ENCODE results near the gene IQCM.

IQCM gene

DNA sequence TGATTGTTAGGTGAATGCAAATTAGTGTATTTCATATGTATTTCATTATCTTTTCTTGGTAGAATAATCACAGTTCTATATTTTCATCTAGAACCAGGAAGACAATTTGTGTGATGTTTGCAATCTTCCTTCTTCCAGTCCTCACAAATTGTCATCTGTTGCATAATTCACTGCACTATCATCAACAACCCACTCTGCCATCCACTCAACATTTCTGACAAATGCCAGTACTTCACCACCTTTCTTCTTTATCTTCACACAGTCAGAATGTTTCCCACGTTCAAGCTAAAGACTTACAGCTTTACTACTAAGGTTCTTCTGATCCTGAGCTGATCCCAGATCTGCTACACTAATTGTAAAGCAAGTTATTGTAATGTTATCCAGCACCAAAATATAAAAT, 107.8 kb downstream of the IQCM start:
- ChIA-PET POLR2A (no interaction called here), CTCF (no interaction called here)
- no peak overlapping the region for H3K27ac ChIP-seq (ENCODE audit: extremely low read depth, low read depth, low read length)

GRCh38 chr4:149706942-149707341, 108.7 kb downstream of the IQCM start:
- H3K4me3 ChIP-seq (ENCODE audit: low read depth, low read length): no peak overlapping the region
- ChIA-PET CTCF (no interaction called here), POLR2A (no interaction called here)
- no peak for TF ChIP-seq ZNF792 (tag by site-specific recombination; IDR thresholded peaks at IDR 0.05)
- no peak for TF ChIP-seq ZNF843 (tag by site-specific recombination; IDR thresholded peaks at IDR 0.05)
- no peak for TF ChIP-seq PRDM1 (tag by site-specific recombination; IDR thresholded peaks at IDR 0.05)
- no peak for TF ChIP-seq ZNF184 (tag by site-specific recombination; IDR thresholded peaks at IDR 0.05)
- no peak for TF ChIP-seq ZNF585B (tag by site-specific recombination; IDR thresholded peaks at IDR 0.05)
- TF ChIP-seq, protein P1, sequence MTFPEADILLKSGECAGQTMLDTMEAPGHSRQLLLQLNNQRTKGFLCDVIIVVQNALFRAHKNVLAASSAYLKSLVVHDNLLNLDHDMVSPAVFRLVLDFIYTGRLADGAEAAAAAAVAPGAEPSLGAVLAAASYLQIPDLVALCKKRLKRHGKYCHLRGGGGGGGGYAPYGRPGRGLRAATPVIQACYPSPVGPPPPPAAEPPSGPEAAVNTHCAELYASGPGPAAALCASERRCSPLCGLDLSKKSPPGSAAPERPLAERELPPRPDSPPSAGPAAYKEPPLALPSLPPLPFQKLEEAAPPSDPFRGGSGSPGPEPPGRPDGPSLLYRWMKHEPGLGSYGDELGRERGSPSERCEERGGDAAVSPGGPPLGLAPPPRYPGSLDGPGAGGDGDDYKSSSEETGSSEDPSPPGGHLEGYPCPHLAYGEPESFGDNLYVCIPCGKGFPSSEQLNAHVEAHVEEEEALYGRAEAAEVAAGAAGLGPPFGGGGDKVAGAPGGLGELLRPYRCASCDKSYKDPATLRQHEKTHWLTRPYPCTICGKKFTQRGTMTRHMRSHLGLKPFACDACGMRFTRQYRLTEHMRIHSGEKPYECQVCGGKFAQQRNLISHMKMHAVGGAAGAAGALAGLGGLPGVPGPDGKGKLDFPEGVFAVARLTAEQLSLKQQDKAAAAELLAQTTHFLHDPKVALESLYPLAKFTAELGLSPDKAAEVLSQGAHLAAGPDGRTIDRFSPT (tag by site-specific recombination; IDR thresholded peaks at IDR 0.05): no peak
- no peak for TF ChIP-seq ZNF174 (tag by site-specific recombination; IDR thresholded peaks at IDR 0.05)
- no peak for TF ChIP-seq ZNF701 (tag by site-specific recombination; IDR thresholded peaks at IDR 0.05)

More for the DNA sequence above, 107.8 kb downstream of the IQCM start:
- H3K4me3 ChIP-seq (ENCODE audit: low read depth, low read length): no peak overlapping the region
- no peaks in the 10 kb centered on the region for H3K36me3 ChIP-seq (ENCODE audit: control insufficient read depth in 2 of 2, insufficient read depth in 1 of 2, low read length in 2 of 2)
- no peak for TF ChIP-seq KLF1 (tag by site-specific recombination; IDR thresholded peaks at IDR 0.05)
- no peak for TF ChIP-seq SP7 (tag by site-specific recombination; IDR thresholded peaks at IDR 0.05)
- TF ChIP-seq ZNF10 (tag by site-specific recombination; IDR thresholded peaks at IDR 0.05): no peak
- TF ChIP-seq ZNF202 (tag by site-specific recombination; IDR thresholded peaks at IDR 0.05; ENCODE audit: borderline replicate concordance): no peak
- TF ChIP-seq ZNF155 (tag by site-specific recombination; IDR thresholded peaks at IDR 0.05): no peak
- TF ChIP-seq ZFP69B (tag by site-specific recombination; IDR thresholded peaks at IDR 0.05): no peak
- TF ChIP-seq SP3 (tag by site-specific recombination; IDR thresholded peaks at IDR 0.05): no peak
- TF ChIP-seq, protein P2, sequence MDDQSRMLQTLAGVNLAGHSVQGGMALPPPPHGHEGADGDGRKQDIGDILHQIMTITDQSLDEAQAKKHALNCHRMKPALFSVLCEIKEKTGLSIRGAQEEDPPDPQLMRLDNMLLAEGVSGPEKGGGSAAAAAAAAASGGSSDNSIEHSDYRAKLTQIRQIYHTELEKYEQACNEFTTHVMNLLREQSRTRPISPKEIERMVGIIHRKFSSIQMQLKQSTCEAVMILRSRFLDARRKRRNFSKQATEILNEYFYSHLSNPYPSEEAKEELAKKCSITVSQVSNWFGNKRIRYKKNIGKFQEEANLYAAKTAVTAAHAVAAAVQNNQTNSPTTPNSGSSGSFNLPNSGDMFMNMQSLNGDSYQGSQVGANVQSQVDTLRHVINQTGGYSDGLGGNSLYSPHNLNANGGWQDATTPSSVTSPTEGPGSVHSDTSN (CRISPR knock-in tag; IDR thresholded peaks at IDR 0.05): no peak
- TF ChIP-seq, protein P3, sequence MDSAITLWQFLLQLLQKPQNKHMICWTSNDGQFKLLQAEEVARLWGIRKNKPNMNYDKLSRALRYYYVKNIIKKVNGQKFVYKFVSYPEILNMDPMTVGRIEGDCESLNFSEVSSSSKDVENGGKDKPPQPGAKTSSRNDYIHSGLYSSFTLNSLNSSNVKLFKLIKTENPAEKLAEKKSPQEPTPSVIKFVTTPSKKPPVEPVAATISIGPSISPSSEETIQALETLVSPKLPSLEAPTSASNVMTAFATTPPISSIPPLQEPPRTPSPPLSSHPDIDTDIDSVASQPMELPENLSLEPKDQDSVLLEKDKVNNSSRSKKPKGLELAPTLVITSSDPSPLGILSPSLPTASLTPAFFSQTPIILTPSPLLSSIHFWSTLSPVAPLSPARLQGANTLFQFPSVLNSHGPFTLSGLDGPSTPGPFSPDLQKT (IDR thresholded peaks at IDR 0.05; ENCODE audit: borderline replicate concordance, low read depth, low read length): no peak
- TF ChIP-seq ZNF16 (tag by site-specific recombination; IDR thresholded peaks at IDR 0.05; ENCODE audit: low read depth): no peak
- TF ChIP-seq GLI2 (tag by site-specific recombination; IDR thresholded peaks at IDR 0.05; ENCODE audit: borderline replicate concordance, low read depth): no peak
- TF ChIP-seq BCL11B (tag by site-specific recombination; IDR thresholded peaks at IDR 0.05; ENCODE audit: low read depth): no peak
- TF ChIP-seq, protein P4, sequence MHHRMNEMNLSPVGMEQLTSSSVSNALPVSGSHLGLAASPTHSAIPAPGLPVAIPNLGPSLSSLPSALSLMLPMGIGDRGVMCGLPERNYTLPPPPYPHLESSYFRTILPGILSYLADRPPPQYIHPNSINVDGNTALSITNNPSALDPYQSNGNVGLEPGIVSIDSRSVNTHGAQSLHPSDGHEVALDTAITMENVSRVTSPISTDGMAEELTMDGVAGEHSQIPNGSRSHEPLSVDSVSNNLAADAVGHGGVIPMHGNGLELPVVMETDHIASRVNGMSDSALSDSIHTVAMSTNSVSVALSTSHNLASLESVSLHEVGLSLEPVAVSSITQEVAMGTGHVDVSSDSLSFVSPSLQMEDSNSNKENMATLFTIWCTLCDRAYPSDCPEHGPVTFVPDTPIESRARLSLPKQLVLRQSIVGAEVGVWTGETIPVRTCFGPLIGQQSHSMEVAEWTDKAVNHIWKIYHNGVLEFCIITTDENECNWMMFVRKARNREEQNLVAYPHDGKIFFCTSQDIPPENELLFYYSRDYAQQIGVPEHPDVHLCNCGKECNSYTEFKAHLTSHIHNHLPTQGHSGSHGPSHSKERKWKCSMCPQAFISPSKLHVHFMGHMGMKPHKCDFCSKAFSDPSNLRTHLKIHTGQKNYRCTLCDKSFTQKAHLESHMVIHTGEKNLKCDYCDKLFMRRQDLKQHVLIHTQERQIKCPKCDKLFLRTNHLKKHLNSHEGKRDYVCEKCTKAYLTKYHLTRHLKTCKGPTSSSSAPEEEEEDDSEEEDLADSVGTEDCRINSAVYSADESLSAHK (tag by site-specific recombination; IDR thresholded peaks at IDR 0.05): no peak
- TF ChIP-seq, protein P1 (tag by site-specific recombination; IDR thresholded peaks at IDR 0.05): no peak
- no peak for TF ChIP-seq ZNF133 (tag by site-specific recombination; IDR thresholded peaks at IDR 0.05)
- no peak for TF ChIP-seq ZNF549 (tag by site-specific recombination; IDR thresholded peaks at IDR 0.05)
- TF ChIP-seq GFI1B (tag by site-specific recombination; IDR thresholded peaks at IDR 0.05): no peak
- no peak for TF ChIP-seq PATZ1 (tag by site-specific recombination; IDR thresholded peaks at IDR 0.05)
- no peaks in the 10 kb centered on the region for H3K9me3 ChIP-seq (ENCODE audit: control insufficient read depth, insufficient read depth, low read depth, low read length)
- no peaks in the 10 kb centered on the region for H3K4me1 ChIP-seq (ENCODE audit: control insufficient read depth, insufficient read depth, low read length)

More at GRCh38 chr4:149706942-149707341, 108.7 kb downstream of the IQCM start:
- Histone ChIP-seq H3K4me1 (ENCODE audit: control insufficient read depth, insufficient read depth, low read length) (no peaks in the 10 kb centered on the region), H3K36me3 (ENCODE audit: control insufficient read depth in 2 of 2, insufficient read depth in 1 of 2, low read length in 2 of 2) (no peaks in the 10 kb centered on the region), H3K9me3 (ENCODE audit: control insufficient read depth, insufficient read depth, low read depth, low read length) (no peaks in the 10 kb centered on the region), H3K27ac (ENCODE audit: extremely low read depth, low read depth, low read length) (no peak overlapping the region)
